HG03558 (cell line): ENCODE results near the gene PEMT.
"Not testable (repeated sequence)": the region's sequence is repeated elsewhere in the genome, so short reads cannot be mapped to it uniquely, and the experiment has no call there.

Experiments
- ATAC-seq: cut with Tn5 transposase; IDR thresholded peaks from one replicate; pipeline ENCODE4 v1.9.1; 2021; ENCODE audit warnings: moderate number of reproducible peaks; ENCODE audit not compliant: unreplicated experiment; ENCODE audit errors: extremely low read depth

Gene PEMT

GRCh38 chr17:17591355-17592298 lies at the start of gene PEMT:
TSS of gene PEMT (minus strand) at chr17:17591708. CDS start at chr17:17591626, 82 bp downstream.
- ATAC-seq, result peak; percentile 92

- ATAC-seq, result not testable (repeated sequence)
These were observed 48.3 kb upstream of the PEMT start for GRCh38 chr17:17639661-17640270.

- ATAC-seq, result no peak
These were observed 47.0 kb upstream of the PEMT start for GRCh38 chr17:17638467-17638866.

- ATAC-seq, result no peak
These were observed 44.9 kb upstream of the PEMT start for GRCh38 chr17:17636272-17636885.

- not testable (repeated sequence) for ATAC-seq
These were observed 44.2 kb upstream of the PEMT start for GRCh38 chr17:17635537-17636271.

- ATAC-seq, result no peak
These were observed 43.6 kb upstream of the PEMT start for GRCh38 chr17:17635126-17635525.

GRCh38 chr17:17633310-17633709 lies 41.8 kb upstream of the PEMT start:
- ATAC-seq, result no peak

- not testable (repeated sequence) for ATAC-seq
These were observed 41.2 kb upstream of the PEMT start for GRCh38 chr17:17632690-17633089.

- no peak for ATAC-seq
These were observed 37.0 kb upstream of the PEMT start for GRCh38 chr17:17628388-17629008.

GRCh38 chr17:17626840-17627239 lies 35.3 kb upstream of the PEMT start:
- ATAC-seq, result no peak

- no peak for ATAC-seq
These were observed 34.8 kb upstream of the PEMT start for GRCh38 chr17:17626151-17626805.

GRCh38 chr17:17624741-17625140 lies 33.2 kb upstream of the PEMT start:
- ATAC-seq, result no peak

GRCh38 chr17:17623904-17624303 lies 32.4 kb upstream of the PEMT start:
- ATAC-seq, result no peak

- no peak for ATAC-seq
These were observed 29.7 kb upstream of the PEMT start for GRCh38 chr17:17621254-17621653.

- ATAC-seq, result no peak
These were observed 22.2 kb upstream of the PEMT start for GRCh38 chr17:17613708-17614114.

GRCh38 chr17:17612085-17613022 lies 20.8 kb upstream of the PEMT start:
- ATAC-seq, result no peak

GRCh38 chr17:17609121-17609520 lies 17.6 kb upstream of the PEMT start:
- no peak for ATAC-seq

- no peak for ATAC-seq
These were observed 15.0 kb upstream of the PEMT start for GRCh38 chr17:17606416-17607000.
